Esophagus muscularis mucosa (tissue), 3 donors: ENCODE measurements around the gene MUS81.

Experiments used
- POLR2A ChIP-seq: fragments of 450-650 bp; IDR thresholded peaks from one replicate; pipeline ENCODE4 v1.6.1; 2017; ENCODE audit warnings: antibody characterized with exemption, moderate library complexity, mild to moderate bottlenecking, low read depth
- POLR2AphosphoS5 ChIP-seq, 2 donors: sonication (generic); formaldehyde crosslinking; IDR thresholded peaks; one replicate each; pipeline ENCODE4 v1.6.1; 2017; ENCODE audit warnings: antibody characterized with exemption in 2 of 2
- TF ChIP-seq, protein P1 (sequence below), 3 experiments: fragments of 200-600 bp in 2 of 3; fragments of 450-650 bp in 1 of 3; sonication (generic) in 2 of 3; IDR thresholded peaks; one replicate each; pipeline ENCODE4 v1.5.1; 2017 to 2019; ENCODE audit warnings: antibody characterized with exemption in 3 of 3, mild to moderate bottlenecking in 2 of 3, moderate library complexity in 1 of 3

DNA sequence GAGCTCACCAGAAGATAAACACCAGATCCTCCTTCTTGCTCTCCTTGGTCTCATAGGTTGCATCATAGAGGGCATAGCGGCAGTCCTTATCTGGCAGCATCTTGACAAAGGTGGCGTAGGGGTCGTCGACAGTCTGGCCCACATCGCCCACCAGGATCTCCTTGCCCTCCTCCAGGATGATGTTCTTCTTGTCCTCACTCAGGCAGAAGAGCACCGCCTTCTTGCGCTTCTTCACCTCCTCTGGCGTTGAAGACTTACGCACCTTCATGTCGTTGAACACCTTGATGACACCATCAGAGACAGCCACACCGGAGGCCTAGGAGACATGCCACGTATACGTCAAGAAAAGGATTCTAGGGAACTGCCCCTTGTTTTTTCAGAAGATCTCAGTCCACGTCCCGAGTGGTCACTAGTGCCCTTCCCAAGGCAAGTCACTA, 4.3 kb upstream of the MUS81 start:
- TF ChIP-seq POLR2A (no peak), POLR2AphosphoS5 (IDR thresholded peaks at IDR 0.05) (no peak)
- TF ChIP-seq, protein P1, sequence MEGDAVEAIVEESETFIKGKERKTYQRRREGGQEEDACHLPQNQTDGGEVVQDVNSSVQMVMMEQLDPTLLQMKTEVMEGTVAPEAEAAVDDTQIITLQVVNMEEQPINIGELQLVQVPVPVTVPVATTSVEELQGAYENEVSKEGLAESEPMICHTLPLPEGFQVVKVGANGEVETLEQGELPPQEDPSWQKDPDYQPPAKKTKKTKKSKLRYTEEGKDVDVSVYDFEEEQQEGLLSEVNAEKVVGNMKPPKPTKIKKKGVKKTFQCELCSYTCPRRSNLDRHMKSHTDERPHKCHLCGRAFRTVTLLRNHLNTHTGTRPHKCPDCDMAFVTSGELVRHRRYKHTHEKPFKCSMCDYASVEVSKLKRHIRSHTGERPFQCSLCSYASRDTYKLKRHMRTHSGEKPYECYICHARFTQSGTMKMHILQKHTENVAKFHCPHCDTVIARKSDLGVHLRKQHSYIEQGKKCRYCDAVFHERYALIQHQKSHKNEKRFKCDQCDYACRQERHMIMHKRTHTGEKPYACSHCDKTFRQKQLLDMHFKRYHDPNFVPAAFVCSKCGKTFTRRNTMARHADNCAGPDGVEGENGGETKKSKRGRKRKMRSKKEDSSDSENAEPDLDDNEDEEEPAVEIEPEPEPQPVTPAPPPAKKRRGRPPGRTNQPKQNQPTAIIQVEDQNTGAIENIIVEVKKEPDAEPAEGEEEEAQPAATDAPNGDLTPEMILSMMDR (IDR thresholded peaks at IDR 0.05), result no peak
